Effector CD4-positive, alpha-beta T cell (primary cell): ENCODE results near the gene PES1.
"Not testable (repeated sequence)": the region's sequence is repeated elsewhere in the genome, so short reads cannot be mapped to it uniquely, and the experiment has no call there.

Experiments
- DNase-seq: peaks from one replicate; pipeline ENCODE4 v3.0.0-alpha.2; 2020

PES1 gene

GRCh38 chr22:30574095-30574981, 17.4 kb downstream of the PES1 start, which contains the start of gene GAL3ST1:
Gene GAL3ST1 (minus strand): TSS chr22:30574665. CDS start chr22:30557392, 17,273 bp downstream.
- DNase-seq = no peak

DNA sequence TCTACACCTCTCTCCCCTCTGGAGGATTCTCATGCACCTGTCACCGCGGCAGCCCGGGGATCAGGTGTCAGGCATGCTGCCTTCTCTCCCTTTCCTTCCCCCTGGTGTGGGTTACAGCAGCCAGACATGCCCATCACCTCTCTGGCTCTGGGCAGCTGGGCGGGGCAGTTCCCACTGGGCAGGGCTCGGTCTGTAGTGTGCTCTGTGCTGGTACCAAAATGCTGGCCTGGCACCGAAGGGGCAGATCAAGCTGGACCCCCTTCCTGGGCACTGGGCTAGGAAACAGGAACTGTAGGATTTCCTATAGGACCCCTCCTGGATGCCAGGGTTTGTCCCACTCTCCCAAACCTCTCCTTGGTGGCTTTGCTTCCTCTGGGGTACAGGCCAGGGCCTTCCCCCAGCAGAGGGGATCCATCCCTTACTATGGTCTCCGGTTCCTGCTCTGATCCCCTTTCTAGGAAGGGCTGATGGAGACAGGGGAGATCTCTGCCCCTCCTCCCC, 18.1 kb downstream of the PES1 start:
- no peak for DNase-seq

DNA sequence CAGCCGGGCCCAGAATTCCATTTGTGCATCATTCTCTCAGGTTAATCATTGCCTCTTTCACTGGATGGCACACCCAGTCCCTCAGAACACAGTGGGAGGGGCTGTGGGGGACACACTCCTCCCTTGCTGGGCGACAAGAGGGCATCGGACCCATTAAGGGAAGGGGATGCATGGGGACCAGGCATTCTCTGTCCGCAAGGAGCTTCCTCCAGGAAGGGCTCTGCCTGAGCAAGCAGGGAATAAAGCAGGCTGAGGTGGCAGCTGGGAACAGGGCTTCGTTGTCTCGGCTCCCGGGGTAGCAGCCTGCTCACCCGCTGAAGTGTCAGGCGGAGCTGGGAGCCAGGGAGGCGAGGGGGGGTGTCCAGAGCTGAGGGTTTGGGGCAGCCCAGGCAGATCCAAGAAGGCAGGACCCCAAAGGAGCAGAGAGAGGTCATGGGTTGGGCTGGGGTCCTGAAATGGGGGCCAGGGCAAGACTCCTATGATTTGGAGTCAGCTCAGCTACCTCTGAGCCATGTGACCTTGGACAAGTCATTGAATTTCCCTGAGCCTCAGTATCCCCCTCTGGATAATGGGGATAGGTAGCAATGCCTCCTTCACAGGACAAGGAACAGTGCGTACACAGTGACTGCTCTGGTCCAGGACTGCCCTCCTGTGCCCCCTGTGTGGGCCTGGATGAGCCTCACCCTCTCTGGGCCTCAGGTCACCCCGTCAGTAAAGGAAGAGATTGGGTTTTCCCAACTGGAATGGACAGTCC, 18.7 kb downstream of the PES1 start:
- no peak for DNase-seq

GRCh38 chr22:30572210-30572609, 19.5 kb downstream of the PES1 start:
- DNase-seq = no peak

- DNase-seq = no peak
Observed at GRCh38 chr22:30569674-30570202, 22.0 kb downstream of the PES1 start.

DNA sequence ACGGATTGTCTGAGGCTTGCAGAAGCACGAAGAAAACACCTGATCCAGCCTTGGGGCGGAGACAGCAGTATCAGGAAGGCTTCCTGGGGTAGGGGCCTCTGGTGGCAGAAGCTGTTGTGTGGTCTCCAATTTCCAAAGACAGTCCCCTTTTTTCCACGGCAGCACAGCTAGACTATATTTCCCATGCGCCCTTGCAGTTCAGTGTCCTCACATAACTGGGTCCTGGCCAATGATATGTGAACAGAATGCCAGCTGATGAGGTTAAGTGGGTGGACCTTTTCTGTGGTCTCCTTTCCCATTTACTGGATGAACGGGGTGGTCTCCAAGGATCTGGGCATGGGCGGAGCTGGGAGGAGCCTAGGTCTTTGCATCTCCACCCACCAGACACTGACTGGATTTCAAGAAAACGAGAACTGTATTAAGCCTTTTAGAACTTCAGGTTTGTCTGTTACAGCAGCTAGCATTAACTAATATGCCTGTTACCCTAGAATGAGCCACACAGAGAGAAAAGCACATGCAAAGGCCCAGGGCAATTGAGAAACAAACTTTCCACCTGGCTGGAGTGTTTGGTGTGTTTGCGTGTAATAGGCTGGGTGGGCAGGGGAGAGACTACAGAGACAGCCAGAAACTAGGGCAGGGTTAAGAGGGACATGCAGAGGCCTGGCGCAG, 23.4 kb downstream of the PES1 start:
- no peak for DNase-seq

GRCh38 chr22:30567277-30567676, 24.4 kb downstream of the PES1 start:
- DNase-seq = not testable (repeated sequence)

DNA sequence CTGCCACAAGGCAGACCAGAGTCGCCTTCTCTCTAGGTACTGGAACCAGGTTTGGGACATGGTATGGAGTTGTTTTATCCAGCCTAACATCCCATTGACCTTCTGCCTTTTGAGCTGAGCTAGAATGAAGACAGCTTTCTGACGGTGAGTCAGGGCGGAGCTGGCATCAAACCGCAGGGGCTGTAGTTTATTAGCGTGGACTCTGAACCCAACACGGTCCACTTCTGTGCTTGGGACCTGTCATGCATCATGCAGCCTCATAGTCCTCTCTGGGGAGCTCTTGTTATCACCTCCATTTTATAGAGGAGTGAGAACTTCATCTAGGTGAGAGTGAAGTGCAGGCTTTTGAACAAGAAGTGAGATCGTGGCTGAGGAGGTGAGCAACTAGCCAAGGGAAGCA, 25.6 kb downstream of the PES1 start:
- DNase-seq = no peak

DNA sequence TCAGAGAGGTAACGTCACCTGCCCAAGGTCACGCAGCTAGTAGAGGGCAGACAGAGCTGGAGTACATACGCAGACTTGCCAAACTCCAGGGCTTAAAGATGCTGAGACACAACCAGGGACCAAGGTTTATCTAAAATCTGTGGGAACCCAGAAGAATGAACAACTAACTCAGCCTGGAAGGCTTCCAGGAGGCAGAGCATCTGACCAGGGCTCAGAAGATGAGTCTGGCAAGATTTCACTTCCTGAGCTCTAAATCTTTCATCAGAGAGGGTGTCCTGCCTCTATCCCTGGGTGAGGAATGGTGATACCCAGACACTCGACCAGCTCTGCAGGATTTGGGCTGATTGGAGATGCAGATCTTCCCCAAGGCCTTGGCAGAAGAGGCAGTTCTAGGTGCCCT, 26.4 kb downstream of the PES1 start:
- DNase-seq = no peak

DNA sequence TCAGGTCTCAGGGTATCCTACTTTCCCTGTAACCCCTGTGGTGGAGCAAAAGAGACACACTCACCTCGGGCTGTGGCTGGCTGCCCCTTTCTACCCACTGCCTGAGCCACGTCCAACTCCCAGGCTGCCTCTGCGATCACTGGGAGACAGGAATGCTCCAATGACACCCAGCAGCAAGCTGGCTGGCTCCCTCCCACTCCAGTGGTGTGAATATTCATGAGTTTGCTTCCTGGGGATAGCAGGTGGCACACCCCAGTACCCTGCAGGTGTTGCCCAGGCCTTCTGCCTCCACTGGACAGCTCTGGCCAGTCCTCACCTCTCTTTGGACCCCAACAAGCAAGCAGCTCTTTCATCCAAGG, 27.0 kb downstream of the PES1 start:
- no peak for DNase-seq

- DNase-seq = no peak
Observed at GRCh38 chr22:30564045-30564760, 27.5 kb downstream of the PES1 start.

GRCh38 chr22:30562366-30562765, 29.3 kb downstream of the PES1 start:
- DNase-seq = no peak

DNA sequence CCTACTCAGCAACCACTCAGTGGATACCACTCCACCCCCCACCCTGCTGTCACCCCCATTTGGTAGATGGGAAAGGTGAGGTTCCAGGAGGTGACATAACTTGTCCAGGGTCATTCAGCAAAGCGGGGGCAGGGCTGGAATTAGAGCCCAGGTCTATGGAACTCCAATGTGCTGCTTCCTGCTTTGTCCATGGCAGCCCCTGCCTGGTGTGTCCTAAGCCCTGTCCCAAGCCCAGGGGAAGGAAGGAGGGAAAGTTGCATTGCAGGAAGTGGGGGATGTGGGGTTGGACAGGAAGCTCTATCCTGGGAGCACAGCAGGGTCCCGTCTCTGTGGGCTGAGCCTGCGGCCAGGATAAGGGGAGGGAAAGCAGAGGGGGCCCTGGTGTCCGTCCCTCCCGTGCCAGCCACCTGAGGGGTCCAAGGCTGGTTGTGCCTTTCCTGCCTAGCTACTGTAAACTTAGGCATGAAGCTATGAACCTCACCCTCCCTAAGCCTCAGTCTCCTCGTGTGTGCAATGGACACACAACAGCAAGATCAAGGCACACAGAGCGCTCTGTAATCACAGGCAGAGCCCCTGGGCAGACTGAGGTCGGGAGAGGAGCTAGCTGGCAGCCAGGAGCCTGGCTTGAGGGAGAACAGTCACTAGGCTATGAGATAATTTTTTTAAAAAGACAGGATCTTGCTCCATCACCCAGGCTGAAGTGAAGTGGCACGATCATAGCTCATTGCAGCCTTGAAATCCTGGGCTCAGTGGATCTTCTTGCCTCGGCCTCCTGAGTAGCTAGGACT, 30.1 kb downstream of the PES1 start:
- DNase-seq = no peak

GRCh38 chr22:30560643-30561202, 31.0 kb downstream of the PES1 start:
- DNase-seq = not testable (repeated sequence)

GRCh38 chr22:30559889-30560288, 31.8 kb downstream of the PES1 start:
- no peak for DNase-seq

DNA sequence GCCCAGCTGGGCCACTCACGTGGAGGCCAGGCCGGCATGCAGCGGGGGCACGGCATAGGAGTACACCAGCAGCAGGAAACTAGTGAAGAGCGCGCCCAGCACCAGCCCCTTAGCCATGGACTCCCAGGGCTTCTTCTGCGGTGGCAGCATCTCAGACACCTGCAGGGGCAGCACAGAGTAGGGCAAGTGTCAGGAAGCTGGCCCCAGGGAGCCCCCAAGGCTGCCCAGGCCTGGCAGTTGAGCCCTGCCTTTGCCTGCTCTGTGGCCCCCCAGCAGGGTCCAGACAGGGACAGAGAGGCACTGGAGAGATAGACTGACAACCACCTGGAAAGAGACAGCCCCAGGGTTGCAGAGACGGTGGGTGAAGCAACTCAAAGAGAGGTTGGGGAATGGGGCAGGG, 34.5 kb downstream of the PES1 start:
- no peak for DNase-seq

- no peak for DNase-seq
Observed at GRCh38 chr22:30556388-30556787, 35.3 kb downstream of the PES1 start.

DNA sequence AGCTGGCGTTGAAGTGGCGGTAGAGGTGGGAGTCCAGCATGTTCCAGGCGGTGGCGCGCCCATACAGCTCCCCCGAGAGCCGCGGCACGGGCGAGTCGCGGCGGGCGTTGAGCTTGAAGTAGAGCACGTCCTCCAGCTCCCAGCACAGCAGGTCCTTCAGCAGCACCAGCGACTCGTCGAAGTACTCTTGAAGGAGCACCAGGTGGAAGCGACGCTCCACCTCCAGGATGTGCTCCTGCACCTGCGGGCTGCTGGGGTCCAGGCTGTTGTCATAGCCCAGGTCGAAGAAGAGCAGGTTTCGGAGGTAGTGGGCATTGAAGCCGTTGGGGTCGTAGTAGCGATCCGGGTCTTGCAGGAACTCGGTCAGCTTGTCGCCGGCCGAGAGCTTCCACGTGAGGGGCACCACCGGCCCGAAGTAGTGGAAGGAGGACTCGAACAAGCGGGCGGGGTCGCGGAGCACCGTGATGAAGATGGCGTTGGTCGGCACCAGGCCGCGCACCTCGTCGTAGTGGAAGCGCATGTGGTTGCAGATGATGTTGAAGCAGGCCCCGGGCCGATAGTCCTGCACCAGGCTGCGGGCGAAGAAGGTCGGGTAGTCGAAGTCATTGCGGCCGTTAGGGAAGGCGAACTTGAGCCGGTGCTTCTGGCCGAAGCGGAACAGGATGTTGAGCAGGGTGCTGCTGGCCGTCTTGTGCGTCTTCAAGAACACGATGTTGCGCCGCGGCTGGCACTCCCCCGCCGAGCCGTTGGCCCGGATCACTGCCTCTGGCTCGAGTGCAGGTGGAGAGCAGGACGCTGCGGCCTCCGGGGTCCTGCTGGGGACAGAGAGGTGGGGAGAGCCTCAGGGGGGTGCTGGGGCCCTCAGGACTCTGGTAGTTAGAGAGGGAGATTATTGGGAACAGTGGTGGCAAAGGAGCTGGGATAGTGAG, 36.2 kb downstream of the PES1 start:
- DNase-seq = no peak

DNA sequence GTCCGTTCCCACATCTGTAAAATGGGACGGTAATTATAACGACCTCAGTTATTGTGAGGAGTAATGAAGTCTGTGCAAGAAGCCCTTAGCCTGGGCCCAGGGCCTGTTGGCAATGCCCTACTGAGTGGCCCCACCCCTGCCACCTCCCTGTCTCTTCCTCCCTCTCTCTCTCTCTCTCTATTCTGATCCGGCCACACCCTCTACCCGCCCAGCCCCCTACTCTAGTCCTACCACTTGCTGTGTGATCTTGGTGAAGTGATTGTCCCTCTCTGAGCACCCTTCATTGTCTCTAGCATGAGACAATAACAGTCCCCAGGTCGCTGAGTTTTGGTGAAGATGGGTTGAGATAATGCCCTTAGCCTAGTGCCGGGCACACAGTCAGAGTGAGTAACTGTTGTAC, 37.7 kb downstream of the PES1 start:
- no peak for DNase-seq

GRCh38 chr22:30552719-30553118, 39.0 kb downstream of the PES1 start:
- DNase-seq = no peak
